ENCODE measurements around the gene RNF227. TPM values are rescaled to one million over a fixed set of nuclear protein-coding genes. Genes with fewer than 3 reads are reported as not detected.

RNF227 gene
- total RNA-seq, 1 donor from 2014 or later, result 2.8 TPM

DNA sequence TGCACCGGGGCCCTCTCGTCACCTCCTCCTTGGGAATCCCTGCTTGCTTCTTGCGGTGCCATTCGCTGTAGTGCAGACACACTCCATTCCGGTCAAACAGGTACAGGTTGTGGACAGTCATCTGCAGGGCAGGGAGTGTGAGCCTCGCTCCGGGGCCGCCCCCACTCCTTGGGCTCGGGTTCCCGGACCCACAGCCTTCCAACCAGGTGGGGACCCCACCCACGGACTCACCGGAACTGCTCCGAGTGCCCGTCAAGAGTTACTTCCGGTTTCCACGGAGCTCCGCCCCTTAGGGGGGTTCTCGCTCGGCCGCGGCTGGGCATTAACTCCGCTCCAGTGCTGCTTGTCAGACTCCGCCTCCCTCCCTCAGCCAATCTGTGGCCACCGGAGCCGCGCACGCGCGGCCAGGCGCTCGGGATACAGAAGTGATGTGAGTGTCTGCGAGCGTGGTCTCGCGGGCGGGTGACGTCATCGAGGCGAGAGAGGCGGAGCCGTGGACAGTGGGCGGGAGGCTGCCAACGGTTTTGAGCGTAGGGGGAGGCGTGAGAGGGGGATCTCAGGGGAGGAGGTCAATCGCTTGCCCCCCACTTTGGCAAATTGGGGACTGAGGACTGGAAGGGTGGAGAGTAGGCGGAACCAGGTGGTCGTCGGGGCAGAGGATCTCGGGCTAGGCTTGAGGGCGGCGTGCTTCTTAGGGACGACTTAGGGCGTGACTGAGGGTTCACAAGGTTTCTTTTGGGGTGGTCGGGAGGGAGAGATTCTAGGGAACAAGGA is 15.8 kb upstream of the RNF227 start, which contains the start of the genes CNTROB and TRAPPC1:
Gene CNTROB, plus strand, starts transcription at position 498 of the 774 bp plus-strand sequence. CDS start 874 bp downstream, outside the sequence.
Gene TRAPPC1, minus strand, starts transcription at position 238 of the 774 bp plus-strand sequence. Its CDS starts 117 bp downstream, at position 121.
- H3K4me3 Mint-ChIP-seq, result peak within 1 kb of the TSS; percentile 97
- H3K36me3 Mint-ChIP-seq (ENCODE audit: low read depth), result peaks cover 39% of the 10 kb centered on the region
- intact Hi-C loops (cut with micrococcal nuclease), result loop anchor here (1.0 to 5.0 kb wide), 10 partner anchors 10 to 451 kb away; partner anchors contain the start of genes NAA38, RANGRF, RPL26 and SAT2
- TF ChIP-seq, protein P1, sequence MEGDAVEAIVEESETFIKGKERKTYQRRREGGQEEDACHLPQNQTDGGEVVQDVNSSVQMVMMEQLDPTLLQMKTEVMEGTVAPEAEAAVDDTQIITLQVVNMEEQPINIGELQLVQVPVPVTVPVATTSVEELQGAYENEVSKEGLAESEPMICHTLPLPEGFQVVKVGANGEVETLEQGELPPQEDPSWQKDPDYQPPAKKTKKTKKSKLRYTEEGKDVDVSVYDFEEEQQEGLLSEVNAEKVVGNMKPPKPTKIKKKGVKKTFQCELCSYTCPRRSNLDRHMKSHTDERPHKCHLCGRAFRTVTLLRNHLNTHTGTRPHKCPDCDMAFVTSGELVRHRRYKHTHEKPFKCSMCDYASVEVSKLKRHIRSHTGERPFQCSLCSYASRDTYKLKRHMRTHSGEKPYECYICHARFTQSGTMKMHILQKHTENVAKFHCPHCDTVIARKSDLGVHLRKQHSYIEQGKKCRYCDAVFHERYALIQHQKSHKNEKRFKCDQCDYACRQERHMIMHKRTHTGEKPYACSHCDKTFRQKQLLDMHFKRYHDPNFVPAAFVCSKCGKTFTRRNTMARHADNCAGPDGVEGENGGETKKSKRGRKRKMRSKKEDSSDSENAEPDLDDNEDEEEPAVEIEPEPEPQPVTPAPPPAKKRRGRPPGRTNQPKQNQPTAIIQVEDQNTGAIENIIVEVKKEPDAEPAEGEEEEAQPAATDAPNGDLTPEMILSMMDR (IDR thresholded peaks at IDR 0.05), result no peak
- DNase-seq (peak; percentile 99), ATAC-seq (ENCODE audit: low read depth) (peak; percentile 96)
- H3K9me3 Mint-ChIP-seq, result no peaks in the 10 kb centered on the region
- no peaks in the 10 kb centered on the region for H3K27me3 Mint-ChIP-seq
- H3K27ac Mint-ChIP-seq, result peak within 1 kb of the TSS; percentile 92
- ChIA-PET POLR2A (interaction anchor here (0.6 to 3.9 kb wide), 22 partner anchors 9 to 508 kb away, joined by 3 to 58 read pairs (median 6); partner anchors contain the start of genes CTC1, CYB5D1, KDM6B and NAA38), CTCF (interaction anchor here (0.9 to 3.8 kb wide), 7 partner anchors 16 to 245 kb away, joined by 3 to 29 read pairs (median 5); partner anchors contain the start of genes RNF227 and TP53)
- peaks cover 48% of the 10 kb centered on the region for H3K4me1 Mint-ChIP-seq

DNA sequence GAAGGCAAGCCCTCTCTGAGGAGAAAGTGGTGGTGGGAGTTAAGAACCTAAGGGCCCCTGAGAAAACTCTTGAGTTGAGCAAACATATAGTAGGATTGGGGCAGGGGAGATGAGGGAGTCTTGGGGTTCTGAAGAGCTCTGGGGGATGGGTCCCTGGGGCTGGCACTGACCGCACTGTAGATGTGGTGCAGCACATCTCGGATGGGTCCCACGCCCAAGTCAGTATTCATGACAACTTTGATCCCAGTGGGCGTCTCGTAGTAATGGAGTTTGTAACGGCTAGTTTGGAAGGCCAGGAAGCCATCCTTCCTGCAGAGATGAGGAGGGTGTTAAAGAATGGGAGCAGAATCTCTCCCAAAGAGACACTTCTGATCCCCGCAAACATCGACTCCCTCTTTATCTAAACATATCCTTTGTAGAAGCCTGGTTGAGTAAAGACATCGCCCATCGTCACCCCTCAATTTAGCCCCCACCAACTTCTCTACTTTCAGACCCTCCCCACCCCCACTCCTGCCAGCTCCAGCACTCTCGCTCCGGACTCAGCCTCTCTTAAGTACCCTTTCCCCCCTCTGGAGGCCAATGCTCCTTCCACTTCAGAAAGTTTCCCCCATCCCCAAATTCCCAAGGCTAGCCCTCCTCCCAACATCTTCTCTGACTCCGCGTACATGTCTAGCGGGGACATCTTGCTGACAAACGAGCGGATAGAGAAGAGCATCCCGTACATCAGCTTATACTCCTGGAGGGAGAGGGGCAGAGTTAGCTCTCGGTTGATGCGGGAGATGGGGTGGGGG is 14.9 kb upstream of the RNF227 start:
- TF ChIP-seq, protein P1 (IDR thresholded peaks at IDR 0.05), result no peak
- peak overlapping the region; percentile 97 for H3K4me3 Mint-ChIP-seq
- peaks cover 30% of the 10 kb centered on the region for H3K36me3 Mint-ChIP-seq (ENCODE audit: low read depth)
- intact Hi-C loops (cut with micrococcal nuclease), result loop anchor here (5.0 kb wide), 1 partner anchor 356 kb away; the partner anchor contains the start of gene RANGRF
- POLR2A ChIA-PET, result interaction anchor here (0.6 to 3.9 kb wide), 16 partner anchors 14 to 447 kb away, joined by 3 to 58 read pairs (median 11); partner anchors contain the start of genes CYB5D1, KDM6B, NAA38 and POLR2A
- no peak for DNase-seq
- H3K4me1 Mint-ChIP-seq, result peaks cover 48% of the 10 kb centered on the region
- peak overlapping the region; percentile 92 for H3K27ac Mint-ChIP-seq
- H3K9me3 Mint-ChIP-seq, result no peaks in the 10 kb centered on the region
- no peak for ATAC-seq (ENCODE audit: low read depth)
- CTCF ChIA-PET, result interaction anchor here (0.9 to 3.8 kb wide), 4 partner anchors 16 to 126 kb away, joined by 4 to 29 read pairs (median 8); partner anchors contain the start of gene RNF227
- H3K27me3 Mint-ChIP-seq, result no peaks in the 10 kb centered on the region

DNA sequence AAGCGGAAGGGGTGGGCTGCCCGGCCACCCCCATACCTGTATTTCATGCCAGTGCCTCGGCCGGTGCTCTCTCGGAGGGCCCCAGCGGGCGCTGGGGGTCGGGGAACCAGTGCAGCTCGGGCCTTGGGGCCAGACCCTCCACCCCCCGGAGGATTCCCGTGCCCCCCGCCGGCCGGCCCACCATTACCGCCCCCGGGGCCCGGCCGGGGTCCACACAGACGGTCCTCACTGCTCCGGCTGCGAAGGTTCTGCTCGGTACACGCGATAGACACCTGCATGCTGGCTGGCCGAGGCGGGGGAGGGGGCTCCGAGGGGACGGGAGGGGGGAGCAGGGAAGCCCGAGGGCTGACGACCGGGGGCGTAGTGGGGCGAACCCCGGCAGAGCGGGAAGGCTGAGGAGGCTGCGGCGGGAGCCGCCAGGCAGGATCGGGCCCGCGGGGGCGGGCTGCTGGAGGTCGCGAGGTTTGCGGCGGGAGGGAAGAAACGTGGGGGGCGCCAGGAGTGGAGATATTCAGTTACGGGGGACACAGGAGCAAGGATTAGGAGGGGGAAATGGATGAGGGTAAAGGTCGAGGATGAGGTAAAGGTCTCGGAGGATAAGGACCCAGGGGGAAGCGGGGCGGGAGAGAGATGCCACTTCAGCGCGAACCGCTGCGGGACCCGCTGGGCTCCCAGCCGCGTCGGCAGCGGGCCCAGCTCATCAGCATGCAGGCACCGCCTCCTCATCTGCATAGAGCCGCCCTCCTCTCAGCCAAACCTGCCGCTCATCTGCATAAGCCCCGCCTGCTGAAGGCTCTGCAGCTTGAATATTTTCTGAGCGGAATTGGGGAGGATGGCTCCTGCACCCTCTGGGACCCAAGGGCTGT is 13.3 kb upstream of the RNF227 start, which contains the start of gene KCNAB3:
Gene KCNAB3, minus strand, starts transcription at position 699 of the 866 bp plus-strand sequence. Its CDS starts 421 bp downstream, at position 278.
- POLR2A ChIA-PET, result interaction anchor here (0.7 to 1.5 kb wide), 3 partner anchors 11 to 87 kb away, joined by 3 to 7 read pairs (median 3); partner anchors contain the start of gene RNF227
- Mint-ChIP-seq H3K27me3 (no peaks in the 10 kb centered on the region), H3K36me3 (ENCODE audit: low read depth) (peaks cover 25% of the 10 kb centered on the region), H3K9me3 (no peaks in the 10 kb centered on the region), H3K4me1 (peaks cover 45% of the 10 kb centered on the region), H3K4me3 (peak within 1 kb of the TSS; percentile 97), H3K27ac (no peak within 1 kb of the TSS)
- CTCF ChIA-PET, result no interaction called here
- TF ChIP-seq, protein P1 (IDR thresholded peaks at IDR 0.05), result no peak
- intact Hi-C loops (cut with micrococcal nuclease), result loop anchor here (5.0 kb wide), 1 partner anchor 358 kb away; the partner anchor contains the start of gene RANGRF
- peak; percentile 47 for DNase-seq
- no peak for ATAC-seq (ENCODE audit: low read depth)

DNA sequence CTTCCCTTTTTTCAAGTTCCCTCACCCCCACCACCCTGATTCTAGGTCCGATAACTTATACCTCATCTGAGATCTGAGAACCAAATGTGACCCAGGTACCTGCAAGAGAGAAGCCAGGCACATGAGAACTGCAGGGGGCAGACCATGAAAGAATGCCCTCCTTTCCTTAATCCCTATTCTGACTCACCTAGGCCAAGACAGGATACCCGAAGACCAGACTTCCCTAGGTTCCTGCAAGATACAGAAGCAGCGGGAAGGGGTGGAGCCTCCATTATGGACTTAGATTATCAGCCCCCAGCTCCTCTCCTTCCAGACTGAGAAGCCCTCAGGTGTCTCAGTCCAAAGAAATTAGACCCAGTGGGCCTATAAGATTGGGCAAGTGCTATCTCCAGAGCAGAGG is 11.5 kb upstream of the RNF227 start:
- Mint-ChIP-seq H3K27ac (no peak overlapping the region), H3K4me1 (peaks cover 38% of the 10 kb centered on the region), H3K36me3 (ENCODE audit: low read depth) (peaks cover 25% of the 10 kb centered on the region), H3K27me3 (no peaks in the 10 kb centered on the region), H3K4me3 (no peak overlapping the region), H3K9me3 (no peaks in the 10 kb centered on the region)
- CTCF ChIA-PET, result no interaction called here
- TF ChIP-seq, protein P1 (IDR thresholded peaks at IDR 0.05), result no peak
- POLR2A ChIA-PET, result interaction anchor here (3.0 kb wide), 1 partner anchor 12 kb away, joined by 11 read pairs; the partner anchor contains the start of gene RNF227
- ATAC-seq (ENCODE audit: low read depth) (no peak), DNase-seq (no peak)
- intact Hi-C loops (cut with micrococcal nuclease), result no loop called here

Measured in activated B cell treated with CpG ODN at 0.5 μM for 24 hours (primary cell).